DOHH2 (cell line): ENCODE data around the gene SUMF2.
A peak's percentile ranks its signal among the peaks of the same experiment; 100 is the strongest.
"Not testable (repeated sequence)": the region's sequence is repeated elsewhere in the genome, so short reads cannot be mapped to it uniquely, and the experiment has no call there.

ENCODE experiments used
- H3F3A ChIP-seq: fragments of 200-600 bp; sonication (generic), shearing (Covaris generic); 2 replicates; pipeline ENCODE4 v1.6.0; 2016; ENCODE audit warnings: antibody characterized with exemption, mild to moderate bottlenecking; ENCODE audit not compliant: control insufficient read depth, insufficient read depth
- H3K27ac ChIP-seq: fragments of 200-600 bp; sonication (generic); 2 replicates; pipeline ENCODE4 v1.5.1; 2014; ENCODE audit warnings: low read depth, mild to moderate bottlenecking, low read length, moderate library complexity
- H3K27me3 ChIP-seq: fragments of 200-600 bp; sonication (generic); 2 replicates; pipeline ENCODE4 v1.6.1; 2014; ENCODE audit warnings: mild to moderate bottlenecking, low read length, mixed read lengths; ENCODE audit not compliant: control insufficient read depth
- H3K36me3 ChIP-seq: fragments of 200-600 bp; sonication (generic); 2 replicates; pipeline ENCODE4 v1.6.1; 2014; ENCODE audit warnings: mild to moderate bottlenecking, low read length, moderate library complexity, mixed read lengths; ENCODE audit not compliant: control insufficient read depth
- H3K4me1 ChIP-seq: fragments of 200-600 bp; sonication (generic); 2 replicates; pipeline ENCODE4 v1.6.1; 2014; ENCODE audit warnings: mild to moderate bottlenecking, low read length, mixed read lengths; ENCODE audit not compliant: control insufficient read depth
- H3K4me2 ChIP-seq: fragments of 200-600 bp; sonication (generic); 2 replicates; pipeline ENCODE4 v1.6.0; 2014; ENCODE audit warnings: mild to moderate bottlenecking, low read length, moderate library complexity
- H3K4me3 ChIP-seq: fragments of 200-600 bp; sonication (generic); 2 replicates; pipeline ENCODE4 v1.5.1; 2014; ENCODE audit warnings: mild to moderate bottlenecking, low read length, mixed read lengths
- H3K79me2 ChIP-seq: fragments of 200-600 bp; sonication (generic); 2 replicates; pipeline ENCODE4 v1.6.1; 2014; ENCODE audit warnings: mild to moderate bottlenecking, low read length, mixed read lengths; ENCODE audit not compliant: control insufficient read depth
- H3K9me2 ChIP-seq: fragments of 200-600 bp; sonication (generic); replicated peaks from 2 replicates; pipeline ENCODE4 v1.6.1; 2014; ENCODE audit warnings: mild to moderate bottlenecking, low read length, mixed read lengths; ENCODE audit not compliant: control insufficient read depth
- H3K9me3 ChIP-seq: fragments of 200-600 bp; sonication (generic); 2 replicates; pipeline ENCODE4 v1.6.1; 2014; ENCODE audit warnings: antibody characterized with exemption, low read length, mixed read lengths; ENCODE audit not compliant: control insufficient read depth, insufficient read depth
- H4K20me1 ChIP-seq: fragments of 200-600 bp; sonication (generic); 2 replicates; pipeline ENCODE4 v1.6.0; 2014; ENCODE audit warnings: low read depth, mild to moderate bottlenecking, antibody characterized with exemption, low read length, moderate library complexity; ENCODE audit not compliant: control insufficient read depth, insufficient read depth
- EZH2phosphoT487 ChIP-seq: fragments of 200-600 bp; sonication (generic); IDR thresholded peaks from 2 replicates; pipeline ENCODE4 v1.6.1; 2017; ENCODE audit warnings: borderline replicate concordance, mild to moderate bottlenecking, antibody characterized with exemption, low read length, moderate library complexity, mixed read lengths
- TF ChIP-seq, protein P1 (sequence below): fragments of 200-600 bp; sonication (generic); IDR thresholded peaks from one replicate; pipeline ENCODE4 v1.5.1; 2014; ENCODE audit warnings: antibody characterized with exemption, mild to moderate bottlenecking, low read depth, low read length; ENCODE audit not compliant: poor library complexity, severe bottlenecking

Gene SUMF2

DNA sequence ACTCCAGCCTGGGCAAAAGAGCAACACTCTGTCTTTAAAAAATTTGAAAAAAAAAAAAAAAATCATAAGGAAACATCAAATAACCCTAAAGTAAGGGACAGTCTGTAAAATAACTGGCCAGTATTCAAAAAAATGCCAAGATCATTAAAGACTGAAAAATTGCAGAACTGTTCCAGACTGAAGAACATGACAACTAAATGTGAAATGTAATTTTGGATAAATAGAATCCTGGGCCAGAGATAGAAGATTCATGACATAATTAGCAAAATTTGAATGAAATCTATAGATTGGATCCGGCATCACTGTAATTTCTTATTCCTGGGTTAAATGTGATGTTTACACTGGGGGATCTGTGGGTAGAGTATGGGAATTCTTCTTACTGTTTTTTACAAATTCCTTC is 15.8 kb upstream of the SUMF2 start:
- Histone ChIP-seq H3K79me2 (peaks cover 96% of the 10 kb centered on the region), H3K4me3 (no peak overlapping the region), H3K9me3 (no peaks in the 10 kb centered on the region), H3K4me2 (no peak overlapping the region), H3K27me3 (no peaks in the 10 kb centered on the region), H4K20me1 (peaks cover 3% of the 10 kb centered on the region), H3F3A (peaks cover 11% of the 10 kb centered on the region), H3K4me1 (peaks cover 25% of the 10 kb centered on the region), H3K36me3 (peaks cover 70% of the 10 kb centered on the region), H3K27ac (no peak overlapping the region), H3K9me2 (no peaks in the 10 kb centered on the region)
- TF ChIP-seq, protein P1, sequence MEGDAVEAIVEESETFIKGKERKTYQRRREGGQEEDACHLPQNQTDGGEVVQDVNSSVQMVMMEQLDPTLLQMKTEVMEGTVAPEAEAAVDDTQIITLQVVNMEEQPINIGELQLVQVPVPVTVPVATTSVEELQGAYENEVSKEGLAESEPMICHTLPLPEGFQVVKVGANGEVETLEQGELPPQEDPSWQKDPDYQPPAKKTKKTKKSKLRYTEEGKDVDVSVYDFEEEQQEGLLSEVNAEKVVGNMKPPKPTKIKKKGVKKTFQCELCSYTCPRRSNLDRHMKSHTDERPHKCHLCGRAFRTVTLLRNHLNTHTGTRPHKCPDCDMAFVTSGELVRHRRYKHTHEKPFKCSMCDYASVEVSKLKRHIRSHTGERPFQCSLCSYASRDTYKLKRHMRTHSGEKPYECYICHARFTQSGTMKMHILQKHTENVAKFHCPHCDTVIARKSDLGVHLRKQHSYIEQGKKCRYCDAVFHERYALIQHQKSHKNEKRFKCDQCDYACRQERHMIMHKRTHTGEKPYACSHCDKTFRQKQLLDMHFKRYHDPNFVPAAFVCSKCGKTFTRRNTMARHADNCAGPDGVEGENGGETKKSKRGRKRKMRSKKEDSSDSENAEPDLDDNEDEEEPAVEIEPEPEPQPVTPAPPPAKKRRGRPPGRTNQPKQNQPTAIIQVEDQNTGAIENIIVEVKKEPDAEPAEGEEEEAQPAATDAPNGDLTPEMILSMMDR: no peak
- TF ChIP-seq EZH2phosphoT487: no peak

DNA sequence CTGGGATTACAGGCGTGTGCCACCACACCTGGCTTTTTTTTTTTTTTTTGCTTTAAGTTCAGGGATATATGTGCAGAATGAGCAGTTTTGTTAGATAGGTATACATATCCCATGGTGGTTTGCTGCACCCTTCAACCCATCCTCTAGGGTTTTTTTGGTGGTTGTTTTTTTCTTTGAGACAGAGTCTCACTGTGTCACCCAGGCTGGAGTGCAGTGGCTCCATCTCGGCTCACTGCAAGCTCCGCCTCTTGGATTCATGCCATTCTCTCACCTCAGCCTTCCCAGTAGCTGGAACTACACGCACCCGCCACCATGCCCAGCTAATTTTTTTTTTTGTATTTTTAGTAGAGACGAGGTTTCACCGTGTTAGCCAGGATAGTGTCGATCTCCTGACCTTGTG is 15.3 kb upstream of the SUMF2 start:
- not testable (repeated sequence) for H3K9me2 ChIP-seq, H3K27me3 ChIP-seq, H3K4me3 ChIP-seq, H3K27ac ChIP-seq, H4K20me1 ChIP-seq, H3K9me3 ChIP-seq
- peak overlapping the region; percentile 31; the same call in 1 of the 2 replicates for H3K4me2 ChIP-seq
- H3K79me2 ChIP-seq: peaks cover 98% of the 10 kb centered on the region
- peaks cover 16% of the 10 kb centered on the region for H3F3A ChIP-seq
- H3K36me3 ChIP-seq: peaks cover 73% of the 10 kb centered on the region
- peaks cover 30% of the 10 kb centered on the region for H3K4me1 ChIP-seq

DNA sequence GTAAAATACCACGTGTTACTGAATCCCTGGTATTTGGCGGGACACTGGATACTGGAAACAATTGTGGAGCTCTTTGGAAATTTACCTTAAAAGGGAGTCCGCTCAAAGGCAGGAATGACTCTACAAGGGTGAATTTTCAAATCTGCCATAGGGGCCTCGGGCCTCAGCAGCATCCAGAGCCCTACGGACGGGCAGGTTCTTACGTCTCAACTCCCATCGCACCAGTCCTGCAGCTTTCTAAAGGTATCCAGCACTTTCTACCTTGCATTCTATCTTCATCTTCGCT is 13.1 kb upstream of the SUMF2 start:
- Histone ChIP-seq H3F3A (peaks cover 34% of the 10 kb centered on the region), H3K4me2 (peak overlapping the region; percentile 75), H3K9me3 (no peaks in the 10 kb centered on the region), H3K27ac (peak overlapping the region; percentile 77), H3K4me1 (peaks cover 51% of the 10 kb centered on the region), H4K20me1 (peaks cover 11% of the 10 kb centered on the region), H3K9me2 (no peaks in the 10 kb centered on the region), H3K36me3 (peaks cover 84% of the 10 kb centered on the region), H3K4me3 (peak overlapping the region; percentile 77), H3K27me3 (no peaks in the 10 kb centered on the region), H3K79me2 (peaks cover 98% of the 10 kb centered on the region)
- no peak for TF ChIP-seq EZH2phosphoT487
- TF ChIP-seq, protein P1: no peak

DNA sequence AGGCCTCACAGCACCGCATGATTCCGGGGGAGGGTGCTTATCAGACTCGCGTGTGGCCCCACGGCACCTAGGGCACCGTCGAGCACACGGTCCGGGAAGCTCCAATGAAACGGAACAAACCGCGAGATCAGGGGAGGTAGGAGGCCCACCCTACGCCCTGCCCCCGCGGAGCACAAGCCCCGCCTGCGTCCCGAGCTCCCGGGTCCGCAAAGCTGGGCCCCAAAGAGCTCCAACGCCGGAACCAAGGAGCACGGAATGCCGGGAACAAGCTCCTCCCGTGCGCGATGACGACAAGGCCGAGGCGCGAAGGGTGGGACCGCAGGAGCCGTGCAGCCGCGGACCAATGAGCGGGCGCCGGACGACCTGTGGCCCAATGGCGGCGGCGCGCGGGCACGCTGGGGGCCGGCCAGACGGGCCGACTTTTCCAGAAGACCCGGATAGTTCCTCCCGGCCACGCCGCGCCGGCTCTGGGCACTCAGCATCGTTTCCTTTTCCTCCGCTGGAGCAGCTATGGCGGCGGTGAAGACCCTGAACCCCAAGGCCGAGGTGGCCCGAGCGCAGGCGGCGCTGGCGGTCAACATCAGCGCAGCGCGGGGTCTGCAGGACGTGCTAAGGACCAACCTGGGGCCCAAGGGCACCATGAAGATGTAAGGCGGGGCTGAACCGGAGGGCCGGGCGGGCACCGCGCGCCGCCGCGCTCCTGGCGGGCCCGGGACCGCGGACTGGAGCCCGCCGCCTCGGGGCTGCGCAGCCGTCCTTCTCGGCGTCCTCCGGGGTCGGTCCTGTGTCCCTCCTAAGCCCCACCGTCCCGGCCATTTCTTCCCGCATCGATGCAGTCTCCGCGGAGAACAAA is 12.5 kb upstream of the SUMF2 start, which contains the start of the genes CCT6A and PSPH:
CCT6A (plus strand) TSS at position 427 of the 853 bp plus-strand sequence; CDS start at position 511, 84 bp downstream.
PSPH (minus strand) TSS at position 106 of the 853 bp plus-strand sequence. CDS start 30,232 bp downstream, outside the sequence.
- H3K4me2 ChIP-seq: peak within 1 kb of the TSS; percentile 75
- TF ChIP-seq EZH2phosphoT487: no peak
- TF ChIP-seq, protein P1: no peak
- H3F3A ChIP-seq: peaks cover 37% of the 10 kb centered on the region
- no peaks in the 10 kb centered on the region for H3K9me3 ChIP-seq
- peaks cover 97% of the 10 kb centered on the region for H3K79me2 ChIP-seq
- peak within 1 kb of the TSS; percentile 77 for H3K27ac ChIP-seq
- peaks cover 84% of the 10 kb centered on the region for H3K36me3 ChIP-seq
- peak within 1 kb of the TSS; percentile 77 for H3K4me3 ChIP-seq
- peaks cover 11% of the 10 kb centered on the region for H4K20me1 ChIP-seq
- no peaks in the 10 kb centered on the region for H3K9me2 ChIP-seq
- no peaks in the 10 kb centered on the region for H3K27me3 ChIP-seq
- H3K4me1 ChIP-seq: peaks cover 54% of the 10 kb centered on the region
